Stimulated activated CD8-positive, alpha-beta memory T cell treated with anti-CD3 and anti-CD28 coated beads, Interleukin-15, amount 100 ng/mL, for 1 hour (primary cell): ENCODE measurements around the gene DYNLL1.
"Not testable (repeated sequence)": the region's sequence is repeated elsewhere in the genome, so short reads cannot be mapped to it uniquely, and the experiment has no call there.

Experiments used
- DNase-seq: peaks from one replicate; pipeline ENCODE4 v3.0.0-alpha.2; 2020; ENCODE audit warnings: low read depth

Gene DYNLL1

GRCh38 chr12:120474616-120474960, 21.3 kb upstream of the DYNLL1 start:
- no peak for DNase-seq

GRCh38 chr12:120475643-120476042, 20.3 kb upstream of the DYNLL1 start:
- no peak for DNase-seq

GRCh38 chr12:120479458-120479857, 16.5 kb upstream of the DYNLL1 start:
- no peak for DNase-seq

GRCh38 chr12:120480211-120480610, 15.7 kb upstream of the DYNLL1 start:
- no peak for DNase-seq

GRCh38 chr12:120481022-120481767, 14.7 kb upstream of the DYNLL1 start:
- no peak for DNase-seq

GRCh38 chr12:120483621-120484020, 12.3 kb upstream of the DYNLL1 start:
- no peak for DNase-seq

- DNase-seq, result no peak
Observed at GRCh38 chr12:120485961-120486881, 9.7 kb upstream of the DYNLL1 start.

GRCh38 chr12:120487552-120487951, 8.4 kb upstream of the DYNLL1 start:
- not testable (repeated sequence) for DNase-seq

- DNase-seq, result no peak
Observed at GRCh38 chr12:120488057-120488640, 7.8 kb upstream of the DYNLL1 start.

GRCh38 chr12:120489018-120489417, 6.9 kb upstream of the DYNLL1 start:
- no peak for DNase-seq

- DNase-seq, result no peak
Observed at GRCh38 chr12:120490325-120490724, 5.6 kb upstream of the DYNLL1 start.

- DNase-seq, result no peak
Observed at GRCh38 chr12:120490833-120491512, 4.9 kb upstream of the DYNLL1 start.

GRCh38 chr12:120495186-120495730, 655 bp upstream of the DYNLL1 start:
- DNase-seq, result no peak

GRCh38 chr12:120496413-120497340, 764 bp downstream of the DYNLL1 start:
- DNase-seq, result peak; percentile 32

GRCh38 chr12:120497524-120498150, 1.7 kb downstream of the DYNLL1 start:
- DNase-seq, result no peak

- DNase-seq, result no peak
Observed at GRCh38 chr12:120498870-120499515, 3.1 kb downstream of the DYNLL1 start.

GRCh38 chr12:120500581-120500980, 4.7 kb downstream of the DYNLL1 start:
- no peak for DNase-seq

- no peak for DNase-seq
Observed at GRCh38 chr12:120504587-120504986, 8.7 kb downstream of the DYNLL1 start.

- DNase-seq, result no peak
Observed at GRCh38 chr12:120508537-120508936, 12.6 kb downstream of the DYNLL1 start.

GRCh38 chr12:120514002-120514401, 18.1 kb downstream of the DYNLL1 start:
- no peak for DNase-seq
